GM12874 (cell line): ENCODE results near the gene PTPN3.

Experiments
- TF ChIP-seq, protein P1 (sequence below): IDR thresholded peaks from 2 replicates; pipeline ENCODE4 v1.5.1; 2011; ENCODE audit warnings: low read depth, mild to moderate bottlenecking, control low read depth, low read length, moderate library complexity; ENCODE audit not compliant: insufficient read depth

PTPN3 gene

DNA sequence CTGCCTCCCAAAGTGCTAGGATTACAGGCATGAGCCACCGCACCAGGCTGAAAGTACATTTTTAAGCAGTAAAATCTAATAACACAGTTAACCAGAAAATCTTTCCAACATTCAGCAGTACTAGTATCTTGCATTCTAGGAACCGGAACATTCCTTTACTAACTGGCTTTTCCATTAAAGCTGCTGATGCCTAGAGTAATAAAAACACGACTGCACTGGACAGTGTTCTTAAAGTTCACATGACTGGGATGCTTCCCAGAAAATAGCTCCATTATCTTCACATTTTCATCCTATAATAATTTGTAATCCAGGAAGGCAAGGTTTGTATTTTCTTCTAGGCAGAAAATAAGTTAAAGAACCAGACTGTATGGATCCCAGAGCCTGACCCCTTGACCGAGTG is 9.8 kb downstream of the PTPN3 start:
- TF ChIP-seq, protein P1, sequence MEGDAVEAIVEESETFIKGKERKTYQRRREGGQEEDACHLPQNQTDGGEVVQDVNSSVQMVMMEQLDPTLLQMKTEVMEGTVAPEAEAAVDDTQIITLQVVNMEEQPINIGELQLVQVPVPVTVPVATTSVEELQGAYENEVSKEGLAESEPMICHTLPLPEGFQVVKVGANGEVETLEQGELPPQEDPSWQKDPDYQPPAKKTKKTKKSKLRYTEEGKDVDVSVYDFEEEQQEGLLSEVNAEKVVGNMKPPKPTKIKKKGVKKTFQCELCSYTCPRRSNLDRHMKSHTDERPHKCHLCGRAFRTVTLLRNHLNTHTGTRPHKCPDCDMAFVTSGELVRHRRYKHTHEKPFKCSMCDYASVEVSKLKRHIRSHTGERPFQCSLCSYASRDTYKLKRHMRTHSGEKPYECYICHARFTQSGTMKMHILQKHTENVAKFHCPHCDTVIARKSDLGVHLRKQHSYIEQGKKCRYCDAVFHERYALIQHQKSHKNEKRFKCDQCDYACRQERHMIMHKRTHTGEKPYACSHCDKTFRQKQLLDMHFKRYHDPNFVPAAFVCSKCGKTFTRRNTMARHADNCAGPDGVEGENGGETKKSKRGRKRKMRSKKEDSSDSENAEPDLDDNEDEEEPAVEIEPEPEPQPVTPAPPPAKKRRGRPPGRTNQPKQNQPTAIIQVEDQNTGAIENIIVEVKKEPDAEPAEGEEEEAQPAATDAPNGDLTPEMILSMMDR = no peak

DNA sequence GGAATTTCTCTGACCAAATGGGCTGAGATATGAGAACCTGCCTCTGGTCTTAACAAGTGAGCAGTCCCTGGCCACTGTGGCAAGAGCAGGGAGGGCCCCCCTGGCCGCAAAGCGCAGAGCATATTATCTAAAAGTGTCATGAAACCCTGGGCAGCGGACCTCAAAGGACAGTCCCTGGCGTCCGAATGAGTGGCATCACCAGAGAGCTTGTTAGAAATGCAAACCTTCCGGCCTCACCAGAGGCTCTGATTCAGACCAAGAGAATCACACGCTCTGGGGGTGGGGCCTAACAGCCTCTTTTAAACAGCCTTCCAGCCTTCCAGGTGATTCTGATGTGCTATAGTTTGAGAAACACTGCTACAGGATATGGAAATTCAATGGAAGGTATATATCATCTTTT is 10.9 kb downstream of the PTPN3 start:
- TF ChIP-seq, protein P1 = no peak

DNA sequence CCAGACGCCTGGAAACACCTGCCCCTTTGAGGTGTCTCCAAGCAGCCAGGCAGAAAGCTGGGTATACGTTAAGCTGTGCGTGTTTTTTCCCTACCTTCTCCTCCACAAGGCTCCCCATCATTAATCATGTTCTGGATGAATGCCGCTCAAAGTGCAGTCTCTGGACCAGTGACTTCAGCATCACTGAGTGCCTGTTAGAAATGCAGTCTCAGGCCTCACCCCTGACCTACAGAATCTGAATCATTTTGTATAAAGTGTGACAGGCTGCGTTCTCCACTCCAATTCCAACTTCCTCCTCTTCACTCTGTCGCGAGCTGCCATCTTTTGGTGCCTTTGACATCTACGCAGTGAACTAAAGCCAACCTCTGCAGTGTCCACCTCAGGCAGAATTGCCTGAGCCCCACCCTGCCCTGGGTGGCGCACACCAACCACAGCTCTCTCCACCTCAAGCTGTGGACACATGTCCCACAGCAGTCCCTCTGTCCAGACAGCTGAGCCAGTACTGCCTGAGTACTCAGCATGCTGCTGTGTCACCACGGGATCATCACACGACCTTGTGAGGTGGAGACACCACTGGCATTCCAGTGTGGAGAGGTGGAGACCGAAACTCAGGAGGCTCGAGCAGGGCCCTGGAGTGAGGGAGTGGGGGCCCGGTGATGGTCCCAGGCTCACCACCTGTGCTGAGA is 14.2 kb downstream of the PTPN3 start:
- TF ChIP-seq, protein P1 = no peak

DNA sequence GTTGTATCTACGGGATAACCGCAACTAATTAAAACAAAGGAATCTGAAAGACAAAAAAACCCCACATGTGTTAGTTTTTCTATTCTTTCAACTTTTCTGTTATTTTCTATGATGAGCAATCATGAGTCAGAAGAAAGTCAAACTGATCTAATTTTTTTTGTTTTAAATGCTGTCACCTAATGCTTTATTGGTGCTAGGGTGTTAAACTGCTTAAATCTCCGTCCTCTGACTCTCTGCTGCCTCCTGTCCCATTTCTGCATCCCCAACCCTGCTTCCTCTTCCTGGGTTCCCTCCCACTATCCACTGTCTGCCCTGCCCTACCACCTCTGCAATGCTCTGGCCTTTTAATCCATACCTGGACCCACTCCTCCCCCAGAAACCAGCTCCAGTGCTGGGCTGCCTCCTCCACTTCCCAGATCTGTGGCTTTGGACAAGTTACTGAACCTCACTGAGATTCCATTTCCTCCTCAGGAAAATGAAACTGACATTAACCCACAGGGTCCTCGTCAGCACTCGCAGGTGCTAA is 15.7 kb downstream of the PTPN3 start:
- TF ChIP-seq, protein P1 = no peak

DNA sequence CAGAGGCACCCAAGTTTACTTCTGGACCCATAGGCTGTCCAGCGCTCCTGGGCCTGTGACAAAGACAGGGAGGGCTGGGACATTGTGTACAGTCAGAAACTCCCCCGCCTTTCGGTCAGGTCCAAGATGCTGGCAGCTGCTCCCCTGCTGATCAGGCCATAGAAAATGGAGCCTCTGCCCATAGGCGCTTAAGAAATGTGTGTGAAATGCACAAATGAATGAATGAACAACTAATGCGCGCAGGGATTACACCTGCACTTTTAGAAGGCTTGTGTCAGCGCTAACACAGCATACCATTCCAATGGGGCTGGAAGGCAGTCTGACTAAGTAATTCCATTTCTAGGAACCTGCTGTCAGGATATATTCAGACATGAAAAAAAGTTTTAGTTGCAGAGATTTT is 16.3 kb downstream of the PTPN3 start:
- TF ChIP-seq, protein P1 = no peak

DNA sequence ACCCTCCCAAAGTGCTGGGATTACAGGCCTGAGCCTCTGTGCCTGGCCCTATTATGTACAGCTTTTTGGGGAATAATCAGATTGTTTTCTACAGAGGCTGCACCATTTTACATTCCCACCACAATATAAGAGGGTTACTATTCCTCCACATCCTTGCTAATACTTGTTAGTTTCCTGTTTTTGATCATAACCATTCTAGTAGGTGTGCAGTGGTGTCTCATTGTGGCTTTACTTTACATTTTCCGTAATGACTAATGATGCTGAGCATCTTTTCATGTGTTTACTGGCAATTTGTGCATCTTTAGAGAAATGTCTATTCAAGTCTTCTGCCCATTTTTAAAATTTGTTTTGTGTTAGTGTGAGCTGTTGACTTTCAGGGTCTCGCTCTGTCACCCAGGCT is 18.3 kb downstream of the PTPN3 start:
- TF ChIP-seq, protein P1 = no peak

DNA sequence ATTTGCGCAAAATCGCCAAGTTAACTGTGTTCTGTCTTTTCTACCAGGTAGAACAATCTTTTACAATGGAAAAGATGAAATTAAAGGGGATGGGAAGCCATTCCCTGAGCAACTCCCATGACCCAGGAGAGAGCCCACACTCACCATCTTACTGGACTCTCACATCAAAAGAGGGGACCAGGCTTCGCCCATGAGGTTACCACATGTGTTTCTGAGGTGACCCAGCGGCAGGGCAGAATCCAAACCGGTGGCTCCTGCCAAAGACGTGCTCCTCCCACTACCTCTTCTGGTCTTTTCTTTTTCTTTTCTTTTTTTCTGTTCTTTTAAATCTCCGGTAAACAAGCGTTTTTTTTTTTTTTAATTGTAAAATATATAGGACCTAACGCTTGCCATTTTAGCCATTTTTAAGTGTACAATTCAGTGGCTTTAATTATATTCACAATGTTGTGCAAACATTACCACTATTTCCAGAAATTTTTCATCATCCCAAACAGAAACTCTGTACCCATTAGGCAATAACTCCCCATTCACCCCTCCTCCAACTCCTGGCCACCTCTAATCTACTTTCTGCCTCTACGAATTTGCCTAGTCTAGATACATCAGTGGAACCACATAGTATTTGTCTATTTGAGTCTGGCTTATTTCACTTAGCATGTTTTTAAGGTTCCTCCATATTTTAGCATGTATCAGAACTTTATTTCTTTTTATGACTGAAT is 19.3 kb downstream of the PTPN3 start:
- TF ChIP-seq, protein P1 = no peak
